KOPT-K1 (cell line): ENCODE measurements around the gene NOPCHAP1.
A peak's percentile ranks its signal among the peaks of the same experiment; 100 is the strongest.

Source experiments
- H3K27ac ChIP-seq: fragments of 200-600 bp; sonication (generic); 2 replicates; pipeline ENCODE4 v1.5.1; 2016; ENCODE audit warnings: antibody characterized with exemption, mild to moderate bottlenecking, low read depth, low read length; ENCODE audit not compliant: poor library complexity, severe bottlenecking
- H3K36me3 ChIP-seq: fragments of 200-600 bp; sonication (generic); 2 replicates; pipeline ENCODE4 v1.5.1; 2017; ENCODE audit warnings: antibody characterized with exemption, mild to moderate bottlenecking, low read length, moderate library complexity; ENCODE audit not compliant: insufficient read depth
- H3K9me3 ChIP-seq: fragments of 200-600 bp; sonication (generic); 2 replicates; pipeline ENCODE4 v1.5.1; 2017; ENCODE audit warnings: antibody characterized with exemption, low read length, mild to moderate bottlenecking; ENCODE audit not compliant: insufficient read depth, poor library complexity, severe bottlenecking

NOPCHAP1 gene

DNA sequence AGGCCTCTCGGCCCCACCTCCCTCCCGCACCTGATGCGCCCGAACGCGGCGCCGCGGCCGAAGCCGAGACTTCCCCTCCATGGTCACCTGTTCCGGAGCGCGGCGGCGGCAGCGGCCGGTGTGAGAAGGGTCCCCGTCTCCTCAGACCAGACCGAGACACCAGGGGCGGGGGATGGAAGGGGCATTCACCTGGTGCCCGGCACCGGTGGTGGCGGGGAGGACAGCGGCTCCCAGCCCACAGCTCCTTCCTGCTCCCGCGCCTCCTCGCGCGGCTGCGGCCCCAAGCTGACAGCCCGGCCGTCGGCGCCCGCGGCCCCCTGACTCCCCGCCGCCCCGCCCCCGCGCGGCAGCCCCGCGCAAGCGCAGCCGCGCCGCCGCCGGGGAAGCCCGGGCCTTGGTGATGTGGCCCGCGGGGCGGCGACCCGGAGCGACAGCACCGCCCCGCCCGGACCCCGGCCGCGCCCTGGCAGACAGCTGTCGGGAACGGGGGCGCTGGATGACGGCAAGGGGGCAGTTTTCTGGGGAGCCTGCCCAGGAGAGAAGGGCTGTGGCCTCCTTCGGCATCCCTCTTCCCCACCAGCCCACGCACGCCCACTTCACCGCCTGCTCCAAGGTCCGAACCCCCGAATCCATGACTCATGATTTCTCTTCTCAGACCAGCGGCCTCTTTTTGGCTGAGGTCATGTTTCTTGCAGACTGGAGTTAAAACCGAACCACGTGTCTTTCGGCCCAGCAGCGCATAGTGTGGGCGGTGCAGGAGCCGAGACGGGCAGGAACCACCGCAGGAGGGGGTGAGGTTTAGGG is 27.9 kb upstream of the NOPCHAP1 start, which contains the start of gene SLC41A2:
TSS of gene SLC41A2 (minus strand) at position 290 of the 804 bp plus-strand sequence. CDS start 29,763 bp downstream, outside the sequence.
- no peaks in the 10 kb centered on the region for H3K36me3 ChIP-seq
- peak within 1 kb of the TSS; percentile 51 for H3K27ac ChIP-seq
- H3K9me3 ChIP-seq, result no peaks in the 10 kb centered on the region

DNA sequence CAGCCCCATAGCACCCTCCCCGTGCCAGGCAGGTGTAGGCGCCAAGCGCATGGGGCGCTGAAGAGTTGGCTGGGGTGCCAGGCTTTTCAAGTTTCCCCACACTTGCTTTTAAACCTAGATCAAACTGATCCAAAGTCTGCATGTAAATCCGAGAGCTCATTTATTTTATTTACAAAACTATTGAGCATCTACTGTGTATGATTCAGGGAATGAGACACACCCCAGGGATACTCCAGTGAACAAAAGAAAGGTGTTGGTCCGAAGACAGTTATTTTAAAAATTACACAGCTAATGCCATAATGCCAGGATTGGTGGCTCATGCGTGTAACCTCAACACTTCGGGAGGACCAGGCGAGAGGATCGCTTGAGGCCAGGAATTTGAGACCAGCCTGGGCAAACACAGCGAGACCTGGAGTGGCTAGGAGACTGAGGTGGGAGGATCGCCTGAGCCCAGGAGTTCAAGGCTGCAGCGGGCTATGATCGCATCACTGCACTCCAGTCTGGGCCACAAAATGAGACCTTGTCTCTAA is 27.2 kb upstream of the NOPCHAP1 start:
- H3K27ac ChIP-seq, result peak overlapping the region; percentile 51
- H3K36me3 ChIP-seq, result no peaks in the 10 kb centered on the region
- H3K9me3 ChIP-seq, result no peaks in the 10 kb centered on the region

DNA sequence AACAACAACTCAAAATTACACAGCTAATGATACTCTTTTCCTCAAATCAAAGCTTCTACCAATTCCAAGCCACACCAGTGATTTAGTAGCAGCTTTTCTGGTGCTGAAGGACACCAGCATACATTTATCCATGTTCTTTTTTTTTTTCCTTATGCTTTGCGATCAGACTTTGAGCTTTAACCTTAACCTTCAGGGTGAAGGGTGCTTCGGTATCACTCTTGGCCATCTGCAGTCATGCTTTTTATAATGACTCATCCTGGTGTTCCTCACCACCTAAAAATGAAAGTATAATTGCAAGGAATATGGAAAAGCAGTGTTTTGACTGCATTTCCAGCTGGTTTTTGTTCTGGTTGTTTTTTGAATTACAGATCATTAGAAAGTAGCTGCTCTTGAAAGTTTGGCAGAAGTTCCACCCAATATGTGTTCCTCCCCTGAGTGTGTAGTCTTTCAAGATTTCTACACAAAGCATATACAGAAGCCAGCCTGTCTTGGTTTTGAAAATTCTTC is 26.7 kb upstream of the NOPCHAP1 start:
- Histone ChIP-seq H3K36me3 (no peaks in the 10 kb centered on the region), H3K9me3 (no peaks in the 10 kb centered on the region), H3K27ac (no peak overlapping the region)

DNA sequence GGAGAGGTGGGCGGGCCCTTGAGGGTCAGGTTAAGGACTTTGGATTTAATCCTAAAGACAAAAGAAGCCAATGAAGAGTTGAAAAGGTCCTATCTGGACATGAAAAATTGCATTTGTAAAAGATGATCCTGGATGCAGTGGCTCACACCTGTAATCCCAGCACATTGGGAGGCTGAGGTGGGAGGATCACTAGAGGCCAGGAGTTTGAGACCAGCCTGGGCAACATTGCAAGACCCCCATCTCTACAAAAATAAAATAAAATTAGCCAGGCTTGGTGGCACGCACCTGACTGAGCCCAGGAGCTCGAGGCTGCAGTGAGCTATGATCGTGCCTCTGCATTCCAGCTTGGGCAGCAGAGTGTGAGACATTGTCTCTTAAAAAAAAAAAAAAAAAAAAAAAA is 25.7 kb upstream of the NOPCHAP1 start:
- Histone ChIP-seq H3K9me3 (no peaks in the 10 kb centered on the region), H3K27ac (no peak overlapping the region), H3K36me3 (no peaks in the 10 kb centered on the region)

DNA sequence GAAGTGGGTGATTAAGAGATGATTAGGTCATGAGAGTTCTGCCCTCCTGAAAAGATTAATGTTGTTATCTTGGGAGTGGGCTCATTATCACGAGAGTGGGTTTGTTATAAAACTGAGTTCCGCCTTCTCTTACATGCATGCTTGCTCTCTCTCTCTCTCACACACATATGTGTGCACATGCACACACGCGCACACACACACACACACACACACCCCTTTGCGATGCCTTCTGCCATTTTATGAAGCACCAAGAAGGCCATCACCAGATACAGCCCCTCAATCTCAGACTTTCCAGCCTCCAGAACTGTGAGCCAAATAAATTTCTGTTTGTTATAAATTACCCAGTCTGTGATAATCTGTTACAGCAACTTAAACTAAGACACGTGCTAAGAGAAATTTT is 22.4 kb upstream of the NOPCHAP1 start:
- no peaks in the 10 kb centered on the region for H3K36me3 ChIP-seq
- peaks cover 4% of the 10 kb centered on the region for H3K9me3 ChIP-seq
- no peak overlapping the region for H3K27ac ChIP-seq

DNA sequence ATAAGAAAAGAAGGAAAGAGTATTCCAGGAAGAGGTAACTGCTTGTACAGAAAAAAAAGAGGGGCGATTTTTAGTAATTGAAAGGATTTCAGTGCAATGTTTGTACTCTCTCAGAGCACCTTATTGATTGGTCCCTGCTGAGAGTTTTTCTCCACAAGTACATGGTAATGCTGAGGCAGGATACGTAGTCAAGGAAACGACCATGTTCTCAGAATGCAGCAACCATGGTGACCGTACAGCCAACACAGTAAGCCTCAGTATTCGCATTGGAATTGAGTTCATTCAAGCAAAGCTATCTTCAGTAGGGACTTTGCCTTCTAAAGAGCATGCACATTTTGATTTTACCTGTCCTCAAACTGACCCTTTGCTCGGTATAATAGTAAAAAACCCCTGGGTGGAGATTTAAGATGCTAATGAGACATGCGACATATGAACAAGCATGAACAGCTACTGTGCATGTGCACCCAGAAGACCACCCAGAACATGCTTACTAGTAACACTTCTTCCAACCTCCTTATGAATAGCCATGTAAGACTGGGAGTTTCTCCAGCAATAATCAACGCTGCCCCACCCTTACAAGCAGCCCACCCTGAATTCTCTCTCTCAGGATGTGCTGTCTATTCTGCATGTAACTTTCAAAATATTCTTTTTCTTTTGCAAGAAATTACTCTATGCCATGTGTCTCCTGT is 21.8 kb upstream of the NOPCHAP1 start:
- no peak overlapping the region for H3K27ac ChIP-seq
- no peaks in the 10 kb centered on the region for H3K36me3 ChIP-seq

DNA sequence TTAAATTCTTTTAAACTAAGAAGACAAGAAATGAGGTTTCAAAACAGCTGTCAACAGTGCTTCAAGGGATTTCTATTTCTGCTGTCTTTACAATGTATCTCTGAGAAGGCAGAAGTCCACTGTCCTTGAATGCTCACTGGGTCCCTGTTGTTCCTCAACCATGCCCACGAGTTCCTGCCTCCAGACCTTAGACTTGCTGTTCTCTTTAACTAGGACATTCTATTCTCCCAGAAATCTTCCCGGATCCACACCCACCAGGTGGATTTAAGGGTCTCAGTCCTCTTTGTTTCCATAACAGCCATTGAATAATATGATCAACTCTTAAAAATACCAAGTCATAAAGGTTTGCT is 21.3 kb upstream of the NOPCHAP1 start:
- H3K27ac ChIP-seq, result no peak overlapping the region
- H3K9me3 ChIP-seq, result peaks cover 4% of the 10 kb centered on the region
- no peaks in the 10 kb centered on the region for H3K36me3 ChIP-seq

More for the DNA sequence above, 21.8 kb upstream of the NOPCHAP1 start:
- H3K9me3 ChIP-seq, result peaks cover 4% of the 10 kb centered on the region

DNA sequence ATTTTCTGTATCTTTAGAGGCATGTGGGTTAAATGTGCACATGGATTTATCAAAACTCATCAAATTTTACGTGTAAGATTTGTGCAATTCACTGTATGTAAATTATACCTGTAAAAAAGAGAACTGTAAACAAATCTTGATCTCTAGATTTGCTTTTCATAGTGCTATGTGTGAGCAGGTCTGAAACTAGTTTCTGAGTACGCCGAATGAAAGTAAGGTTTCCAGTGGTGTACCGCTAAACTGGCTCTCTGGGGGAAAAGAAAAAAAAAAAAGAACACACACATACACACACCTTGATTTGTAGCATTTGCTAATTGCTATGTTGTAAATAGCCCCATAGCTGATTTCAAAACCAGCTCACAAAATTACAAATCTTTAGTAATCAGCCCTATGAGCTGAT is 19.4 kb upstream of the NOPCHAP1 start:
- Histone ChIP-seq H3K36me3 (no peaks in the 10 kb centered on the region), H3K9me3 (peaks cover 4% of the 10 kb centered on the region), H3K27ac (no peak overlapping the region)

DNA sequence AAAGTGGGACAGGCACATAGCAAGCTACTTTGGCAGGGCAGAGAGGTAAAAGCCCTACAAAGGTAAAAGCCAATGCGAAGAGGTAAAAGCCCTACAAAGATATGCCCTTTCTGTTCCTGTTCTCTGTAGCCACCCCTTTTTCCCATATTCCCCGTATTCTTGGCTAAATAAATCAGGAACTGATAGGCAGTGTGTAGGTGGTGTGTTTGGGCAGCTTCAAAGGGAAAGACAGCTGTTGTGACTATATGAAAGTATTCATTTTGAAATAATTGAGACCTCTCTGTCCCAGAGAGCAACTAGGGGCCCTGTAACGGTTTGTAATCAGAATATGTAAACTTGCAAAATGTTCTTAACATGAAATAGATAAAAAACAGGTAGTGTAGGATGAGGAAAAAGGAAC is 16.8 kb upstream of the NOPCHAP1 start:
- Histone ChIP-seq H3K9me3 (peaks cover 4% of the 10 kb centered on the region), H3K27ac (no peak overlapping the region), H3K36me3 (no peaks in the 10 kb centered on the region)

DNA sequence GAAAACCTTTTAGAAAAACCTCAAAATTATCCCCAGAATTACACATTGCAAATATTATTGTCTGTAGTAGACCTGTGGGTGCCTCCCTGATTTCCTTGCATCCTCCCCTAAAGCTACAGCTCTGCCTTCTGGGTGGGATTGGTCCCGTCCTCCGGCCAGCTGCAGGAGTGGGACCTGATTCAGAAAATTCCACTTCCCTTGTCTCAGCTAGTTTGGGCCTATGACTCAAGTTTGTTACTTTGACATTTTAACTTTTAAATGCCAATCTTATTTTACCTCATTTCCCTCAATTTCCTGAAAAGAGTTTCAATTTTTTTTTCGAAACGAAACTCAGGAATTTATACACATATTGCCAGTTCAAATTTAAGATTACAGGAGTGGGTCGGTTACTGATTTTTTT is 14.8 kb upstream of the NOPCHAP1 start:
- H3K9me3 ChIP-seq, result no peaks in the 10 kb centered on the region
- H3K36me3 ChIP-seq, result no peaks in the 10 kb centered on the region
- no peak overlapping the region for H3K27ac ChIP-seq

DNA sequence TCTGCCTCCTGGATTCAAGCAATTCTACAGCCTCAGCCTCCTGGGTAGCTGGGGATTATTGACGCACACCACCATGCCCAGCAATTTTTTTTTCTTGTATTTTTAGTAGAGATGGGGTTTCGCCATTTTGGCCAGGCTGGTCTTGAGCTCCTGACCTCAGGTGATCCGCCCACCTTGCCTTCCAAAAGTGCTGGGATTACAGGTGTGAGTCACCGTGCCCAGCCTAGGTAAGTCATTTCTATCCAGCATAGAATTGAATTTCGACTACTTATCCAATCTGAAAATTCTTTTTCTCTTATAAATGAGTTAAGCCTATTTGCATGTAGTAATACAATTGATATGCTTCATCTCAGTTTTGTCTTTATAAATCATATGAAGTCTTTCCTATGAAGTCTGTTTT is 12.9 kb upstream of the NOPCHAP1 start:
- Histone ChIP-seq H3K27ac (no peak overlapping the region), H3K36me3 (no peaks in the 10 kb centered on the region), H3K9me3 (no peaks in the 10 kb centered on the region)

DNA sequence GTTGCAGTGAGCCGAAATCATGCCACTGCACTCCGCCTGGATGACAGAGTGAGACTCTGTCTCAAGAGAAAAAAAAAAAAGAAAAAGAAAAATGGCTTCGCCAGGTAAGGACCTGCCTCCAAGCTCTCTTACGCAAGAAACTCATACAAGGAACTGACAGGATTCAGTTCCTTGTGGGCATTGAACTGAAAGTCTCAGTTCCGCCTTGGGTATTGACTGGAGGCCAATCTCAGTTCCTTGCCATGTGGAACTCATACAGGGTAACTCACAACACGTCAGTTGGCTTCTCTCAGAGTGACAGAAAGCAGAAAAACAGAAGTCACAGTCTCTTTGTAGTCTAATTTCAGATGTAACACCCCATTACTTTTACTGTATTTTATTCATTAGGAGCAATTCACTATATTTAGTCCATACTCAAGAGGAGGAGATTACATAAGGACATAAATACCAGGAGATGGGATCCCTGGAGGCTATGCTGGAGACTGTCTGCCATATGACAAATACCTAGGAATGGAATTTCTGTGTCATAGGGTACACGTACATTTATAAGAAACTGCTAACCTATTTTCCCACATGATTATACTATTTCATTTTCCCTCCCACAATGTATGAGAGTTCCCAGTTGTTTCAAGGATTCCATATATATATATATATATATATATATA is 11.4 kb upstream of the NOPCHAP1 start:
- Histone ChIP-seq H3K36me3 (no peaks in the 10 kb centered on the region), H3K27ac (no peak overlapping the region), H3K9me3 (no peaks in the 10 kb centered on the region)

DNA sequence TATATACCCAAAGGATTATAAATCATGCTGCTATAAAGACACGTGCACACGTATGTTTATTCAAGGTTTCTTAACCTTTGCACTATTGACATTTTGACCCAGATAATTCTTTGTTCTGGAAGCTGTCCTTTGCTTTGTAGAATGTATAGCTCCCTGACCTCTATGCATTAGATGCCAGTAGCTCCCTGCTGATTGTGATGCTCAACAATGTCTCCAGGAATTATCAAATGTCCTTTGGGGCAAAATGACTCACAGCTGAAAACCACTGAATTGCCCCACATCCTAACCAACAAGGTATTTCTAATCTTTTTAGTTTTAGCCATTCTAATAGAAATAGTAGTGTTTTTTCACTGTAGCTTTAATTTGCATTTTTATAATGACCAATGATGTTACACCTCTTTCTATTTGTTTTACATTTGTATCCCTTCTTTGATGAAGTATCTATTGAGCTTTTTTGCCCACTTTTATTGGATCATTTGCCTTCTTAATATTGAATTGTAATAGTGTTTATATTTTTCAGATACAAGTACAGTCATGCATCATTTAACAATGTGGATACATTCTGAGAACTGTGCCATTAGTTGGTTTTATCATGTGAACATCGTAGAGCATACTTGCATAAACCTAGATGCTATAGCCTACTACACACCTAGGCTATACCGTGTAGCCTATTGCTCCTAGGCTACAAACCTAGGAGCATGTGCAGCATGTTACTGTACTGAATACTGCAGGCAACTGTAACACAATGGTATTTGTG is 10.4 kb upstream of the NOPCHAP1 start:
- Histone ChIP-seq H3K9me3 (no peaks in the 10 kb centered on the region), H3K36me3 (no peaks in the 10 kb centered on the region), H3K27ac (no peak overlapping the region)

DNA sequence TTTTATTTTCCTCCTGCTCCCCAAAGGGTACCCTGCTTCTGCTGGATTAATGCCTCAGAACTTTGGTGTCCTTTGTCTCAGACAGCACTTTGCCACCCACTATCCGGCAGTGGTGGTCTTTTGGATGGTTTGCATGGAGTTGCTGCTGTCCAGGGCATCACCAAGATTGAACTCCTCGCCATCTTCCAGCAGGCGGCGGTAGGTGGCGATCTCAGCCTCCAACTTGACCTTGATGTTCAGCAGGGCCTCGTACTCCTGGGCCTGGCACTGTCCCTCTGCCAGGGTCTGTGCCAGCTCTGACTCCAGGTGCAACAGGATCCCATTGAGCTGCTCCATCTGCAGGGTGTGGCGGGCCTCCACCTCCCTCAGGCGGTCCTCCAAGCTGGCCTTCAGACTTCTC is 9.4 kb upstream of the NOPCHAP1 start:
- H3K36me3 ChIP-seq, result no peaks in the 10 kb centered on the region
- no peaks in the 10 kb centered on the region for H3K9me3 ChIP-seq
- H3K27ac ChIP-seq, result no peak overlapping the region
